Activated CD4-positive, alpha-beta memory T cell treated with anti-CD3 and anti-CD28 coated beads, Interleukin-2, amount 10 ng/mL, durations not matched to agents 7 days and 5 days (primary cell): ENCODE measurements around the gene ZNF268. TPM values are rescaled to one million over a fixed set of nuclear protein-coding genes. Genes with fewer than 3 reads are reported as not detected.

Experiments used
- CTCF ChIA-PET: fragments of 350-600 bp; sonication (Branson Sonifier 250); formaldehyde crosslinking; loops from one replicate; lab custom pipeline; 2021; ENCODE audit warnings: antibody characterized with exemption, inconsistent platforms; lab: Charles Lee
- POLR2A ChIA-PET: fragments of 350-600 bp; sonication (Branson Sonifier 250); formaldehyde crosslinking; loops from one replicate; lab custom pipeline; 2021; ENCODE audit warnings: antibody characterized with exemption; lab: Charles Lee
- DNase-seq: peaks from one replicate; pipeline ENCODE4 v3.0.0-alpha.2; 2020
- H3K27ac Mint-ChIP-seq: one replicate; pipeline ENCODE4 v1.8.0; 2021; ENCODE audit warnings: mild to moderate bottlenecking, mixed read lengths
- H3K27me3 Mint-ChIP-seq: one replicate; pipeline ENCODE4 v1.8.0; 2021; ENCODE audit warnings: mixed read lengths
- H3K36me3 Mint-ChIP-seq: one replicate; pipeline ENCODE4 v1.8.0; 2021; ENCODE audit warnings: low read depth, mixed read lengths
- H3K4me1 Mint-ChIP-seq: one replicate; pipeline ENCODE4 v1.8.0; 2021; ENCODE audit warnings: mixed read lengths
- H3K4me3 Mint-ChIP-seq: one replicate; pipeline ENCODE4 v1.8.0; 2021; ENCODE audit warnings: mild to moderate bottlenecking, mixed read lengths
- H3K9me3 Mint-ChIP-seq: one replicate; pipeline ENCODE4 v1.8.0; 2021; ENCODE audit warnings: mixed read lengths
- total RNA-seq, 2 experiments: library from RNA; stranded (reverse); gene quantifications; one replicate each; pipeline ENCODE4 v1.2.3, GENCODE V29; 2021

ZNF268 gene
- total RNA-seq, result 10 to 100 TPM; 15.8 to 18.4 TPM

DNA sequence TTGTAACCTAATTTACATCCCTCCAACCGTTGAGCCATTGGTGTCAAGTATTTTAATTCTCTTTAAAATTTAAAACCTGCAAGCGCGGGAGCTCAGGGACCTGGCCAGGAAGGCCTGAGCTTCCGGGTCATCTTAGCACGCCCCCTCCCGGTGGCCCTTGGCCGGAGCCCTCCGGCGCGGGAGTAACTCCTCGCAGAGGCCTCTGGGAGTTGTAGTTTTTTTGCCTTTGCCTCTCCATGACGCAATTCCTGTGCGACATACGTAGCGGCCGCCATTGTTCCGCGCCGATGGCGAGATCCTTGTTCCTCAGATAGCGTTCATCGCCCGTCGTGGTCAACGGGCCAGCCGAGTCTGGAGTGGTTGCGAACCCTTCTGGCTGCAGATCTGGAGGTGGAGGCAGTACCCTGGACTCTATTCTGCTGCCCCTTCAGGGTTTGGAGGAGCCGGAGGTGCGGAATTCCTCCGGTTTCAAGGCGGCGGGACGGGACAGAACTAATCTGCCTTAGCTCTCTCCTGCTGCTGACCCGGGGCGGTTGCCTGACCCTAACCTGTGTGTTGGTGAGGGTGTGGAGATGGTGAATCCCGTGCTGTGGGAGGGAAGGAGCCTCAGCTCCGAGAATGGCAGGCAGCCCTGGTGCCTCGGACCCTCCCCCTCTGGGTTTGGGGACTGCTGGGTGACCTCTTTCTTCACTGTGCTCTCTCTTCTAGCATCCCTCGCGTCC lies at the start of gene ZNF268:
TSS of gene ZNF268 (plus strand) at position 258 of the 722 bp plus-strand sequence. CDS start 503 bp downstream, outside the sequence.
- ChIA-PET POLR2A (interaction anchor here (0.7 to 2.6 kb wide), 10 partner anchors 14 to 419 kb away, joined by 3 to 15 read pairs (median 4); partner anchors contain the start of genes GOLGA3, ZNF10, ZNF140 and ZNF26), CTCF (interaction anchor here (0.7 to 2.6 kb wide), 13 partner anchors 10 to 226 kb away, joined by 3 to 13 read pairs (median 4); partner anchors contain the start of genes ZNF10, ZNF26, ZNF605 and ZNF84)
- Mint-ChIP-seq H3K4me1 (peaks cover 18% of the 10 kb centered on the region), H3K27me3 (no peaks in the 10 kb centered on the region), H3K36me3 (peaks cover 68% of the 10 kb centered on the region), H3K27ac (peak within 1 kb of the TSS; percentile 83), H3K9me3 (peaks cover 54% of the 10 kb centered on the region), H3K4me3 (peak within 1 kb of the TSS; percentile 90)
- DNase-seq, result peak; percentile 92

DNA sequence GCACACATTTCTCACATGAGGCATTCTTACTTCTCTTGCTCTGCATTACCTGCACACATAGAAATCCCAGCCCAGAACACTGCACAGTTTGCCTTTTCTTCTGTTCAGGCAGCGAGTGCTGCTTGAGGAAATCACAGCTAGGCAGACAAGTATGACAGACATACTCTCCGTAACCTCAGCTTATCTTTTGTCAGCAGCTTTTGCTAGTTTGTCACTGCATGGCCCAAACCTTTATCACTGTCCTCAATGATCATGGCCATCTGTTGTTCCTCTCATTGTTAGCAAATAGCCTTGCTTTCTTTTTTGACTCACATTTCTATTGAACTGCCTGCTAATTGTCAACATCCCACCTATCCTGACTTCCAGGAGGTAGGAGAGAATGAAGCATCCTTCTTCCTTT lies 45.5 kb upstream of the ZNF268 start:
- Mint-ChIP-seq H3K27ac (no peak overlapping the region), H3K36me3 (peaks cover 74% of the 10 kb centered on the region), H3K4me3 (no peak overlapping the region), H3K4me1 (peaks cover 10% of the 10 kb centered on the region), H3K9me3 (peaks cover 68% of the 10 kb centered on the region), H3K27me3 (no peaks in the 10 kb centered on the region)
- ChIA-PET POLR2A (no interaction called here), CTCF (no interaction called here)
- no peak for DNase-seq

DNA sequence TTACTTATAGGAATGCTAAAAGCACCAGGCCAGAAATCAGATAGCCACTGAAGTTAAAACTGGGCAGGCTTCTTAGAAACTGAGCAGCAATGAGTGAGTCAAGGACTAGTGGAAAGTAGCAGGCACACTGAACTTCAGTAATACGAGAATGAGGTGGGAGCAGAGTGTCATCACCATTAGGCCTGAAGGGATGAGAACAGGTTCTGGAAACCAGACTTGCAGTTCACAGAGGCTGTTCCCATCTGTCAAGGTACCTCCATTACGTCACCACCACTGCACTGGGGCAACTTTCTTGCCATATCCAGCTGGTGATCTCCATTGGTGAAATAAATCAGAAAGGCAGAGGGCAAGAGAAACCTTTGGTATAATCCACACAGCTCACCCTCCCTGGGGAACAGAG lies 35.3 kb upstream of the ZNF268 start:
- ChIA-PET POLR2A (no interaction called here), CTCF (no interaction called here)
- no peak for DNase-seq
- Mint-ChIP-seq H3K27me3 (no peaks in the 10 kb centered on the region), H3K27ac (no peak overlapping the region), H3K4me1 (no peaks in the 10 kb centered on the region), H3K4me3 (no peak overlapping the region), H3K9me3 (peaks cover 62% of the 10 kb centered on the region), H3K36me3 (peaks cover 62% of the 10 kb centered on the region)

DNA sequence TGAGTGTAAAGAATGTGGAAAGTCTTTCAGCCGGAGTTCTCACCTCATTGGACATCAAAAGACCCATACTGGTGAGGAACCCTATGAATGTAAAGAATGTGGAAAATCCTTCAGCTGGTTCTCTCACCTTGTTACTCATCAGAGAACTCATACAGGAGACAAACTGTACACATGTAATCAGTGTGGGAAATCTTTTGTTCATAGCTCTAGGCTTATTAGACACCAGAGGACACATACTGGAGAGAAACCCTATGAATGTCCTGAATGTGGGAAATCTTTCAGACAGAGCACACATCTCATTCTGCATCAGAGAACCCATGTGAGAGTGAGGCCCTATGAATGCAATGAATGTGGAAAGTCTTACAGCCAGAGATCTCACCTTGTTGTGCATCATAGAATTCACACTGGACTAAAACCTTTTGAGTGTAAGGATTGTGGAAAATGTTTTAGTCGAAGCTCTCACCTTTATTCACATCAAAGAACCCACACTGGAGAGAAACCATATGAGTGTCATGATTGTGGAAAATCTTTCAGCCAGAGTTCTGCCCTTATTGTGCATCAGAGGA lies 25.1 kb upstream of the ZNF268 start:
- peaks cover 70% of the 10 kb centered on the region for H3K9me3 Mint-ChIP-seq
- no peaks in the 10 kb centered on the region for H3K27me3 Mint-ChIP-seq
- no peak for DNase-seq
- peaks cover 54% of the 10 kb centered on the region for H3K36me3 Mint-ChIP-seq
- no peak overlapping the region for H3K27ac Mint-ChIP-seq
- no peak overlapping the region for H3K4me3 Mint-ChIP-seq
- POLR2A ChIA-PET, result interaction anchor here (0.8 kb wide), 1 partner anchor 26 kb away, joined by 3 read pairs; the partner anchor contains the start of genes ZNF10 and ZNF891
- no peaks in the 10 kb centered on the region for H3K4me1 Mint-ChIP-seq
- CTCF ChIA-PET, result no interaction called here

DNA sequence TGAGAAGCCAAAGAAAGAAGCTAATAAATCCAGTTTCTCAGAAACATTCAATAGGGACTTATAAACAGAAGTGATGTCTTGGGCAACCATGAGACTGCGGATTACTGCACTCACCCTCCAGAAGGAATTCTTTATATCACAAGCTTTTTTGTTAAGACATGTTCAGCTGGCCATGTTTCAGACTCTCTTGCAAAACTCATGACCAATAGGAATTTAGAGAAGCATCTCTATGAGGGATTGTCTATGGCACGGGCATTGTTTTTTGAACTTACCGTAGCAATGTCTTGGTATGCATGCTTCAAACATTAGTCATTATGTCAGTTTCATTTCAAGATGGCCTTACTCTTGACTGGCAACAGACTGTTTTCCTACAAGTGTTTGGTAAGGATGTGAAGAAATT lies 15.5 kb upstream of the ZNF268 start:
- Mint-ChIP-seq H3K36me3 (no peaks in the 10 kb centered on the region), H3K27me3 (no peaks in the 10 kb centered on the region), H3K9me3 (peaks cover 51% of the 10 kb centered on the region), H3K4me1 (no peaks in the 10 kb centered on the region), H3K27ac (no peak overlapping the region), H3K4me3 (no peak overlapping the region)
- ChIA-PET POLR2A (no interaction called here), CTCF (no interaction called here)
- DNase-seq, result no peak

DNA sequence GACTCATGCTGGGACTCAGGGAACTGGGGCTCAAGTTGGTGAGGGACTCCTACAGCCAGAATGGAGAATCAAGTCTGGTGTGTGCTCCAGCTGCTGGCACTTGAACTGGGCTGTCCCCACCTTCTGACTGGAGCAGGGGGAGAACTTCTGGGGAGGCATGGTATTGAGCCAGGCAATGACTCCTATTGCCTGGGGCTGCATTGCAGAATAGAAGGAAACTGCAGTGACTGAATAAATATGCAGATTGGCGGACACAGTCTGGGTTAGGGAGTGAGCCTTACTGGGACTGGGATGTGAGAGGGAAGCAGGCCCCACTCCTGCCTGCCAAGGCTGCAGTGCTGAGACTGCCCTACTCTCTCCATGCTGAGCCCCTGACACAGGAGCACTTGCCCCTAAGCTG lies 8.8 kb upstream of the ZNF268 start:
- peaks cover 4% of the 10 kb centered on the region for H3K36me3 Mint-ChIP-seq
- ChIA-PET CTCF (no interaction called here), POLR2A (no interaction called here)
- H3K4me3 Mint-ChIP-seq, result no peak overlapping the region
- no peak for DNase-seq
- no peak overlapping the region for H3K27ac Mint-ChIP-seq
- no peaks in the 10 kb centered on the region for H3K4me1 Mint-ChIP-seq
- peaks cover 59% of the 10 kb centered on the region for H3K9me3 Mint-ChIP-seq
- no peaks in the 10 kb centered on the region for H3K27me3 Mint-ChIP-seq

DNA sequence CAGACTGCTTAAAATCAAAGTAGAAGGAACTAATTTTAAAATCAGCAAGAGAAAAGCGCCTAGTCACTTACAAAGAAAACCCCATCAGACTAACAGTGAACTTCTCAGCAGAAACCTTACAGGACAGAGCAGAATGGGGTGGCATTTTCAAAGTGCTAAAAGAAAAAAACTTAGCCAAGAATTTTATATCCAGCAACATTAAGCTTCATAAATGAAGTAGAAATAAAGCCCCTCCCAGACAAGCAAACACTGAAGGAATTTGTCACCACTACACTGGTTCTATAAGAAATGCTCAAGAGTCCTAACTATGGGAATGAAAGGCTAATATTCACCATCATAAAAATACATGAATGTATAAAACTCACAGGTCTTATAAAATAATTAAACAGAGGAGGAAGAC lies 6.4 kb upstream of the ZNF268 start:
- CTCF ChIA-PET, result no interaction called here
- H3K9me3 Mint-ChIP-seq, result peaks cover 56% of the 10 kb centered on the region
- no peak overlapping the region for H3K27ac Mint-ChIP-seq
- POLR2A ChIA-PET, result no interaction called here
- H3K36me3 Mint-ChIP-seq, result peaks cover 13% of the 10 kb centered on the region
- no peaks in the 10 kb centered on the region for H3K4me1 Mint-ChIP-seq
- no peak overlapping the region for H3K4me3 Mint-ChIP-seq
- no peak for DNase-seq
- no peaks in the 10 kb centered on the region for H3K27me3 Mint-ChIP-seq

DNA sequence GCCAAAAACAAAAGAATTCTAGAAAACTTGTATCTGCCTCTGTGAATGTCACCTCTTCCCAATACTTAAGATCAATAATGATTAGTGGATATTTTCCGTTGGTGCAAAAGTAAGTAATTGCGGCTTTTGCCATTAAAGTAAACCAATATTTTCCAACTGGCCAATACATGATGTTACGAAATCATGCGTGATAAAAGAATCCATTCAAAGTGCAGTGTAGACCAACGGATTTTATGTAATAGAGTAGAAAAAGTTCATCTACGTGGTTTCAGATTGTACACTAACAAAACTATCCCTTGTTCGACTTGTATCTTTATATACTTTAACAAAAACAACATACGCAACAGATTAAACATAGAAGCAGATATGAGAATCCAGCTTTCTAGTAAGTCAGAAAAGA lies 626 bp upstream of the ZNF268 start:
- Mint-ChIP-seq H3K27me3 (no peaks in the 10 kb centered on the region), H3K4me1 (peaks cover 18% of the 10 kb centered on the region), H3K9me3 (peaks cover 55% of the 10 kb centered on the region), H3K27ac (no peak overlapping the region), H3K36me3 (peaks cover 61% of the 10 kb centered on the region), H3K4me3 (no peak overlapping the region)
- no peak for DNase-seq
- POLR2A ChIA-PET, result interaction anchor here (0.7 to 2.6 kb wide), 8 partner anchors 23 to 352 kb away, joined by 3 to 15 read pairs (median 6); partner anchors contain the start of genes GOLGA3, ZNF10, ZNF140 and ZNF26
- CTCF ChIA-PET, result interaction anchor here (0.8 to 2.6 kb wide), 12 partner anchors 10 to 225 kb away, joined by 3 to 13 read pairs (median 4); partner anchors contain the start of genes ZNF10, ZNF26, ZNF605 and ZNF84

DNA sequence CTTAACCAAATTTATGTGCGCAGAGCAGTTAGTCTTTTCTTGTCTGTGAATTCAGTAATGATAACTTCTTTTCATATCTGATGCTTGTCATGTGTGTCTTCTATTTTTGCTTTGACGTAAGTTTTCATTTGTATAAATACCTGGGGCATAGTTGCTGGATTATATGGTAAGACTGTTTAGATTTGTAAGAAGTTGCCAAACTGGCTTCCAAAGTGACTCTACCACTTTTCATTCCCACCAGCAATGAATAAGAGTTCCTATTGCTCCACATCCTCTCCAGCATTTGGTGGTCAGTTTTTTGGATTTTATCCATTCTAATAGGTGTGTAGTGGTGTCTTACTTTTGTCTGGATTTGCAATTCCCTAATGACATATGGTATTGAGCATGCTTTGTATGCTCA lies 8.9 kb downstream of the ZNF268 start:
- ChIA-PET POLR2A (no interaction called here), CTCF (no interaction called here)
- Mint-ChIP-seq H3K9me3 (peaks cover 77% of the 10 kb centered on the region), H3K4me3 (no peak overlapping the region), H3K36me3 (peaks cover 100% of the 10 kb centered on the region), H3K27ac (no peak overlapping the region), H3K27me3 (no peaks in the 10 kb centered on the region), H3K4me1 (peaks cover 2% of the 10 kb centered on the region)
- DNase-seq, result no peak

DNA sequence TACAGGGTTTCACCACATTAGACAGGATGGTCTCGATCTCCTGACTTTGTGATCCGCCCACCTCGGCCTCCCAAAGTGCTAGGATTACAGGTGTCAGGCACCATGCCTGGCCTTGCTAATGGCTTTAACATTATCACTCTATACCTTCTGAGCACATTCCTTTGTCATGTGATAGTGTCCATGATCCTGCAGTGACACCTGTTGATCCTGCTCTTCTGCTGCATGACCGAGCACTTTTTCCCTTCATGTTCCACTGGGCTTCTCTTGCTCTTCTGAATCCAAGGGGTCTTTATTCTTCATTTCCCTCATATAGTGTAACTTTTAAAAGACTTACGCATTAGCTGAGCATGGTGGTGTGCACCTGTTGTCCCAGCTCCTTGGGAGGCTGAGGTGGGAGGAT lies 11.6 kb downstream of the ZNF268 start:
- Mint-ChIP-seq H3K4me3 (no peak overlapping the region), H3K9me3 (peaks cover 62% of the 10 kb centered on the region), H3K36me3 (peaks cover 88% of the 10 kb centered on the region), H3K4me1 (no peaks in the 10 kb centered on the region), H3K27ac (no peak overlapping the region), H3K27me3 (no peaks in the 10 kb centered on the region)
- no peak for DNase-seq
- POLR2A ChIA-PET, result no interaction called here
- CTCF ChIA-PET, result no interaction called here

DNA sequence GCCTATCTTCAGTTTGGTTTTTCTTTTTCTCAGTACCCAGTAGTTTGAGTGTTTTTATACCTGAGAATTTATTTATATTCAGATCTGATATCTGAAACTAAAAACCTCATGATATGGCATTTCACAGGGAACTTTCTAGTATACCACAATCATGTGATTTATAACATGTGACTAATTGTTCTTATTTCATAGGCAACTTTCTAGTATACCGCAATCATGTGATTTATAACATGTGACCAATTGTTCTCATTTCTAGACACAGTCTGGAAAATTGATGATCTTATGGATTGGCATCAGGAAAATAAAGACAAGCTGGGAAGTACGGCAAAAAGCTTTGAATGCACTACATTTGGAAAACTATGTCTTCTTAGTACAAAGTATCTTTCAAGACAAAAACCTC lies 20.6 kb downstream of the ZNF268 start:
- H3K4me3 Mint-ChIP-seq, result no peak overlapping the region
- no peak for DNase-seq
- H3K36me3 Mint-ChIP-seq, result peaks cover 69% of the 10 kb centered on the region
- peaks cover 58% of the 10 kb centered on the region for H3K9me3 Mint-ChIP-seq
- no peaks in the 10 kb centered on the region for H3K27me3 Mint-ChIP-seq
- no peak overlapping the region for H3K27ac Mint-ChIP-seq
- ChIA-PET CTCF (no interaction called here), POLR2A (no interaction called here)
- H3K4me1 Mint-ChIP-seq, result no peaks in the 10 kb centered on the region

DNA sequence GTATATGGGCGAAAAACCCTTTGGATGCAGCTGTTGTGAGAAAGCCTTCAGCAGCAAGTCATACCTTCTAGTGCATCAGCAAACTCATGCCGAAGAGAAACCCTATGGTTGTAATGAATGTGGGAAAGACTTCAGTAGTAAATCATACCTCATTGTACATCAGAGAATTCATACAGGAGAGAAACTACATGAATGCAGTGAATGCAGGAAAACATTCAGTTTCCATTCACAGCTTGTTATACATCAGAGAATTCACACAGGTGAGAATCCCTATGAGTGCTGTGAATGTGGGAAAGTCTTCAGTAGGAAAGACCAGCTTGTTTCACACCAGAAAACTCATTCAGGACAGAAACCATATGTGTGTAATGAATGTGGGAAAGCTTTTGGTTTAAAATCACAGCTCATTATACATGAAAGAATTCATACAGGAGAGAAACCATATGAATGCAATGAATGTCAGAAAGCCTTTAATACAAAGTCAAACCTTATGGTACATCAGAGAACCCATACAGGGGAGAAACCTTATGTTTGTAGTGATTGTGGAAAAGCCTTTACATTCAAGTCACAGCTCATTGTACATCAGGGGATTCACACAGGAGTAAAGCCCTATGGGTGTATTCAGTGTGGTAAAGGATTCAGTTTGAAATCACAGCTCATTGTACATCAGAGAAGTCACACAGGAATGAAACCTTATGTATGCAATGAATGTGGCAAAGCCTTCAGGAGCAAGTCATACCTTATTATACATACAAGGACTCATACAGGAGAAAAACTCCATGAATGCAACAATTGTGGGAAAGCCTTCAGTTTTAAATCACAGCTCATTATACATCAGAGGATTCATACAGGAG lies 21.4 kb downstream of the ZNF268 start:
- peaks cover 65% of the 10 kb centered on the region for H3K9me3 Mint-ChIP-seq
- H3K36me3 Mint-ChIP-seq, result peaks cover 66% of the 10 kb centered on the region
- no peaks in the 10 kb centered on the region for H3K27me3 Mint-ChIP-seq
- ChIA-PET CTCF (interaction anchor here (1.3 kb wide), 1 partner anchor 21 kb away, joined by 4 read pairs; no protein-coding TSS in a partner anchor), POLR2A (interaction anchor here (0.5 to 1.2 kb wide), 2 partner anchors 22 to 441 kb away, joined by 3 read pairs; partner anchors contain the start of genes ANKLE2 and ZNF268)
- no peak for DNase-seq
- H3K4me3 Mint-ChIP-seq, result no peak overlapping the region
- H3K27ac Mint-ChIP-seq, result no peak overlapping the region
- H3K4me1 Mint-ChIP-seq, result no peaks in the 10 kb centered on the region
